Kidney epithelial cell (primary cell): ENCODE results near the gene SMARCC1. TPM values are rescaled to one million over a fixed set of nuclear protein-coding genes. Genes with fewer than 3 reads are reported as not detected.
"Not testable (repeated sequence)": the region's sequence is repeated elsewhere in the genome, so short reads cannot be mapped to it uniquely, and the experiment has no call there.

Experiments used
- DNase-seq: peaks from one replicate; pipeline ENCODE4 v3.0.0-alpha.2; 2010; ENCODE audit warnings: low read depth
- H3K27me3 ChIP-seq: 2 replicates; pipeline ENCODE4 v1.6.0; 2011; ENCODE audit warnings: low read length; ENCODE audit not compliant: control insufficient read depth, insufficient read depth
- H3K36me3 ChIP-seq: 2 replicates; pipeline ENCODE4 v1.5.1; 2011; ENCODE audit warnings: low read length; ENCODE audit not compliant: control insufficient read depth, insufficient read depth
- H3K4me3 ChIP-seq: 2 replicates; pipeline ENCODE4 v1.5.1; 2011; ENCODE audit warnings: low read depth, mild to moderate bottlenecking, control low read depth, low read length
- CTCF ChIP-seq: IDR thresholded peaks from 2 replicates; pipeline ENCODE4 v1.5.1; 2011; ENCODE audit warnings: mild to moderate bottlenecking, moderate library complexity, low read length, control low read depth, inconsistent platforms; ENCODE audit not compliant: insufficient read depth, poor library complexity, severe bottlenecking
- total RNA-seq: library from RNA; depleted of rRNA; stranded (reverse); fragments of >200 nt; gene quantifications from 2 replicates; pipeline ENCODE4 v1.2.3, GENCODE V29; 2015

Gene SMARCC1
- total RNA-seq, 1 donor from 2014 or later: 94.0 TPM

- no peaks in the 10 kb centered on the region for H3K27me3 ChIP-seq
- no peak for TF ChIP-seq CTCF
- no peak overlapping the region for H3K4me3 ChIP-seq
- no peak for DNase-seq
- no peaks in the 10 kb centered on the region for H3K36me3 ChIP-seq
These were observed 23.2 kb downstream of the SMARCC1 start for GRCh38 chr3:47758261-47759025.

GRCh38 chr3:47752716-47753115, 29.0 kb downstream of the SMARCC1 start:
- Histone ChIP-seq H3K4me3 (no peak overlapping the region), H3K36me3 (no peaks in the 10 kb centered on the region), H3K27me3 (no peaks in the 10 kb centered on the region)
- TF ChIP-seq CTCF: no peak
- DNase-seq: no peak

GRCh38 chr3:47750811-47751354, 30.8 kb downstream of the SMARCC1 start:
- H3K27me3 ChIP-seq, H3K4me3 ChIP-seq, DNase-seq, H3K36me3 ChIP-seq: not testable (repeated sequence)

GRCh38 chr3:47747558-47747957, 34.1 kb downstream of the SMARCC1 start:
- no peaks in the 10 kb centered on the region for H3K36me3 ChIP-seq
- no peak overlapping the region for H3K4me3 ChIP-seq
- DNase-seq: no peak
- no peak for TF ChIP-seq CTCF
- no peaks in the 10 kb centered on the region for H3K27me3 ChIP-seq

GRCh38 chr3:47746264-47746663, 35.4 kb downstream of the SMARCC1 start:
- DNase-seq: no peak
- Histone ChIP-seq H3K36me3 (peaks cover 1% of the 10 kb centered on the region), H3K27me3 (no peaks in the 10 kb centered on the region), H3K4me3 (no peak overlapping the region)
- TF ChIP-seq CTCF: no peak

- DNase-seq: no peak
- Histone ChIP-seq H3K4me3 (no peak overlapping the region), H3K36me3 (peaks cover 1% of the 10 kb centered on the region), H3K27me3 (no peaks in the 10 kb centered on the region)
- no peak for TF ChIP-seq CTCF
These were observed 37.8 kb downstream of the SMARCC1 start for GRCh38 chr3:47743855-47744254.

GRCh38 chr3:47743352-47743751, 38.3 kb downstream of the SMARCC1 start:
- not testable (repeated sequence) for DNase-seq, H3K4me3 ChIP-seq, H3K36me3 ChIP-seq, H3K27me3 ChIP-seq
